ENCODE data around the gene TMEM115. TPM values are rescaled to one million over a fixed set of nuclear protein-coding genes. Genes with fewer than 3 reads are reported as not detected.

Gene TMEM115
- total and polyA plus RNA-seq, 9 of the 15 experiments (the other 6 are each of a cell fraction or from before 2014, with no cell fraction given) = 1.6 to 26.9 (median 14.1) TPM

DNA sequence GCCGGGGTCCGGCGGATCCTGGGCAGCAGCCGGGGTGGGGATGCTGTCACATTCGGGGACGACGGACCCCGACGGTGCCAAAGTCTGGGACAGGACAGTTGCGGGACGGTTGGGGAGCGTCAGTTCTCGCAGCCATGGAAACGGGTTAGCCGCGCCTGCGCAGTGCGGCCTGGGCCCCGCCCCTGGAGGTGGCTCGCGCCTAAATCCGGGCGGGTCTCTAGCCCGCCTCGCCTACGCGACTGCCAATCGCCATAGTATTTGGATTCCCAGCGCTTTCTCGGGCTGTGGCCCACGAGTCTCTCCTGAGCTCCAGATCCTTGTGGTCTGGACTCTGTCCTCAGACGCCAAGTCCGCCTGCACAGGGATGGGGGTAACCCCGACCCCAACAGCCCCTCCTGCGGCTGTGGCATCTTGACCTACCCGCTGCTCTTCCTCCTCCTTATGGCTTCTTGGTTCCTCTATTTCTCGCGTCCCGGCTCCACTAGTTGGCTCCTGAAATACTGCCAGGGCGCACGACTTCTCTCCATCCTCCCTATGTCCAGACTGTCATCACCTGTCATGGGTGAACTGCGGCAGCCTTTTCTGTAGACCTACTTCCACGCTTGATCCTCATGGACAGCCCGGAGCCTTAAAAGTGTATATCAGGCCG lies 13.6 kb downstream of the TMEM115 start, which contains the start of gene ZMYND10 (continued):
- TF ChIP-seq, protein P1, sequence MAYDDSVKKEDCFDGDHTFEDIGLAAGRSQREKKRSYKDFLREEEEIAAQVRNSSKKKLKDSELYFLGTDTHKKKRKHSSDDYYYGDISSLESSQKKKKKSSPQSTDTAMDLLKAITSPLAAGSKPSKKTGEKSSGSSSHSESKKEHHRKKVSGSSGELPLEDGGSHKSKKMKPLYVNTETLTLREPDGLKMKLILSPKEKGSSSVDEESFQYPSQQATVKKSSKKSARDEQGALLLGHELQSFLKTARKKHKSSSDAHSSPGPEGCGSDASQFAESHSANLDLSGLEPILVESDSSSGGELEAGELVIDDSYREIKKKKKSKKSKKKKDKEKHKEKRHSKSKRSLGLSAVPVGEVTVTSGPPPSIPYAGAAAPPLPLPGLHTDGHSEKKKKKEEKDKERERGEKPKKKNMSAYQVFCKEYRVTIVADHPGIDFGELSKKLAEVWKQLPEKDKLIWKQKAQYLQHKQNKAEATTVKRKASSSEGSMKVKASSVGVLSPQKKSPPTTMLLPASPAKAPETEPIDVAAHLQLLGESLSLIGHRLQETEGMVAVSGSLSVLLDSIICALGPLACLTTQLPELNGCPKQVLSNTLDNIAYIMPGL (CRISPR knock-in tag; IDR thresholded peaks at IDR 0.05) = no peak
- peak; percentile 34; the same call in 1 of the 2 replicates for TF ChIP-seq POLR2G (IDR thresholded peaks at IDR 0.05; ENCODE audit: low read depth, low read length)
- TF ChIP-seq RFX1 (IDR thresholded peaks at IDR 0.05) = peak; percentile 82; the same call in 1 of the 2 replicates
- no peak for TF ChIP-seq DNMT1 (IDR thresholded peaks at IDR 0.05)
- no peak for TF ChIP-seq STAG1 (CRISPR knock-in tag; IDR thresholded peaks at IDR 0.05; ENCODE audit: borderline replicate concordance)
- TF ChIP-seq ZNF354B (CRISPR knock-in tag; IDR thresholded peaks at IDR 0.05) = no peak
- TF ChIP-seq ZNF143 (CRISPR knock-in tag; IDR thresholded peaks at IDR 0.05) = no peak
- no peak for TF ChIP-seq GABPB2 (CRISPR knock-in tag; conservative IDR thresholded peaks at IDR 0.05)
- TF ChIP-seq ZKSCAN1 (IDR thresholded peaks at IDR 0.05; ENCODE audit: low read depth, low read length) = no peak
- TF ChIP-seq EGR1 (conservative IDR thresholded peaks at IDR 0.05) = 0 out of 2 replicates have a peak, but pooled peaks have one; percentile 36
- TF ChIP-seq XRCC3 (IDR thresholded peaks at IDR 0.05) = no peak
- TF ChIP-seq, protein P2, sequence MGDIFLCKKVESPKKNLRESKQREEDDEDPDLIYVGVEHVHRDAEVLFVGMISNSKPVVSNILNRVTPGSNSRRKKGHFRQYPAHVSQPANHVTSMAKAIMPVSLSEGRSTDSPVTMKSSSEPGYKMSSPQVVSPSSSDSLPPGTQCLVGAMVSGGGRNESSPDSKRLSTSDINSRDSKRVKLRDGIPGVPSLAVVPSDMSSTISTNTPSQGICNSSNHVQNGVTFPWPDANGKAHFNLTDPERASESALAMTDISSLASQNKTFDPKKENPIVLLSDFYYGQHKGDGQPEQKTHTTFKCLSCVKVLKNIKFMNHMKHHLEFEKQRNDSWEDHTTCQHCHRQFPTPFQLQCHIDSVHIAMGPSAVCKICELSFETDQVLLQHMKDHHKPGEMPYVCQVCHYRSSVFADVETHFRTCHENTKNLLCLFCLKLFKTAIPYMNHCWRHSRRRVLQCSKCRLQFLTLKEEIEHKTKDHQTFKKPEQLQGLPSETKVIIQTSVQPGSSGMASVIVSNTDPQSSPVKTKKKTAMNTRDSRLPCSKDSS (IDR thresholded peaks at IDR 0.05; ENCODE audit: low read depth, partially characterized antibody) = no peak
- TF ChIP-seq, protein P3, sequence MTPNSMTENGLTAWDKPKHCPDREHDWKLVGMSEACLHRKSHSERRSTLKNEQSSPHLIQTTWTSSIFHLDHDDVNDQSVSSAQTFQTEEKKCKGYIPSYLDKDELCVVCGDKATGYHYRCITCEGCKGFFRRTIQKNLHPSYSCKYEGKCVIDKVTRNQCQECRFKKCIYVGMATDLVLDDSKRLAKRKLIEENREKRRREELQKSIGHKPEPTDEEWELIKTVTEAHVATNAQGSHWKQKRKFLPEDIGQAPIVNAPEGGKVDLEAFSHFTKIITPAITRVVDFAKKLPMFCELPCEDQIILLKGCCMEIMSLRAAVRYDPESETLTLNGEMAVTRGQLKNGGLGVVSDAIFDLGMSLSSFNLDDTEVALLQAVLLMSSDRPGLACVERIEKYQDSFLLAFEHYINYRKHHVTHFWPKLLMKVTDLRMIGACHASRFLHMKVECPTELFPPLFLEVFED (CRISPR knock-in tag; conservative IDR thresholded peaks at IDR 0.05) = no peak
- TF ChIP-seq ZNF561 (CRISPR knock-in tag; conservative IDR thresholded peaks at IDR 0.05) = no peak
